KMS-11 (cell line): Measurements from ENCODE around the gene RILP.

Source experiments
- H2AFZ ChIP-seq: fragments of 200-600 bp; sonication (generic); 2 replicates; pipeline ENCODE4 v1.6.1; 2016; ENCODE audit warnings: antibody characterized with exemption, mixed run types, low read depth
- H3K27ac ChIP-seq: fragments of 200-600 bp; sonication (generic); 2 replicates; pipeline ENCODE4 v1.6.1; 2016; ENCODE audit warnings: mild to moderate bottlenecking, mixed run types
- H3K27me3 ChIP-seq: fragments of 200-600 bp; sonication (generic); 2 replicates; pipeline ENCODE4 v1.6.1; 2017; ENCODE audit warnings: mild to moderate bottlenecking, low read depth, mixed run types, moderate library complexity; ENCODE audit not compliant: insufficient read depth
- H3K36me3 ChIP-seq: fragments of 200-600 bp; sonication (generic); 2 replicates; pipeline ENCODE4 v1.6.1; 2017; ENCODE audit warnings: mild to moderate bottlenecking, mixed run types; ENCODE audit not compliant: insufficient read depth
- H3K4me1 ChIP-seq: fragments of 200-600 bp; sonication (generic); 2 replicates; pipeline ENCODE4 v1.6.1; 2016; ENCODE audit warnings: mild to moderate bottlenecking, low read depth, mixed run types; ENCODE audit not compliant: poor library complexity, severe bottlenecking
- H3K4me2 ChIP-seq: fragments of 200-600 bp; sonication (generic); 2 replicates; pipeline ENCODE4 v1.7.0; 2016; ENCODE audit warnings: mild to moderate bottlenecking, mixed run types
- H3K4me3 ChIP-seq: fragments of 200-600 bp; sonication (generic); IDR thresholded peaks from 2 replicates; pipeline ENCODE4 v1.6.1; 2017; ENCODE audit warnings: low read depth, low read length, mixed read lengths; ENCODE audit not compliant: insufficient read depth
- H3K79me2 ChIP-seq: fragments of 200-600 bp; sonication (generic); 2 replicates; pipeline ENCODE4 v1.6.1; 2016; ENCODE audit warnings: low read depth, mixed run types; ENCODE audit not compliant: insufficient read depth
- H3K9ac ChIP-seq: fragments of 200-600 bp; sonication (generic); 2 replicates; pipeline ENCODE4 v1.6.1; 2016; ENCODE audit warnings: mild to moderate bottlenecking, mixed run types
- H4K20me1 ChIP-seq: fragments of 200-600 bp; sonication (generic); 2 replicates; pipeline ENCODE4 v1.6.1; 2016; ENCODE audit warnings: mild to moderate bottlenecking, mixed run types; ENCODE audit not compliant: insufficient read depth
- TF ChIP-seq, protein P1 (sequence below): fragments of 200-600 bp; sonication (generic); conservative IDR thresholded peaks from 2 replicates; pipeline ENCODE4 v1.6.1; 2017; ENCODE audit warnings: low read depth, mild to moderate bottlenecking, antibody characterized with exemption, low read length, moderate library complexity, mixed read lengths

Gene RILP

DNA sequence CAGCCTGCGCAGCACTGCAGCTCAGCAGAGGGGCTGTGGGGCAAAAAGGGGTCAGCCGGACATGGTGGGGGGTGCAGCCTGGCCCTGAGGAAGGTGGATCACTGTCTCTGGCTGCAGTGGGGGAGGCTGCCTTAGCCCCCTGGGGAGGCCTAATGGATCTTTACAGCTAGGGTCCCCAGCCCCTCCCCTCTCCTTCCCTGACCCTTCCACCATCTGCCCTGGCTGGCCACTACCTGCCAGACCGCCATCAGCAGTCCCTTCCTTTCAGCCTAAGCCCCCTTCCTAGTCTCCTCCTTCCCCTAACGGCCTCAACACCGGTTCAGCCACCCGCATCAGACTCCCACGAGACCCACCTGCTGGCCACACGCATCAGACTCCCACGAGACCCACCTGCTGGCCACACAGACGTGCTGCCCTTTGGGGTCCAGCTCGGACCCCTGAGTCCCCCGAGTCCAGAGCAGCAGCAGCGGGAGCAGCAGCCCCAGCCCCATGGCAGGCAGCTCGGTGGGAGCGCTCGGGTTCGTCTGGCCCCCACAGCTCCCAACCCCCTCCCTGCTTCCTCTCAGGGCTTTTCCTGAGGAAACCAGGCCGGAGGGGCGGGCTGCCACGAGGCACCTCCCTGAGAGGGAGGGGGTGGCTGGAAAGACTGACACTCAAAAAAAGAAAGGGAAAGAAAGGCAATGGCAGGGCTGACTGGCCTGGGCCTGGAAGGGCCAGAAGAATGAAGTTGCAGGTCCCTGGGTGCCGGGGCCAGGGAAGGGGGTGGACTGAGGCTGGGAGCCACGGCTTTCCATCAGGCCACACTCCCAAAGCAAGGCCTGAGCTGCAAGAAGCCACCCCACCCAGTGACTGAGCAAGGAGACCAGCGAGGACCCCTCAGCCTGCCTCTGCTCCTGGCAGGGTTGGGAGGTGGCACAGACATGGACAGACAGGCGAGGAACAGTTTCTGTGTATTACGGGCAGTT is 4.2 kb downstream of the RILP start, which contains the start of gene SCARF1:
Gene SCARF1 (minus strand): TSS at position 526 of the 965 bp plus-strand sequence. CDS start 35 bp downstream, at position 491.
- no peaks in the 10 kb centered on the region for H3K36me3 ChIP-seq
- no peaks in the 10 kb centered on the region for H3K79me2 ChIP-seq
- no peak within 1 kb of the TSS for H3K4me3 ChIP-seq
- no peak within 1 kb of the TSS for H3K9ac ChIP-seq
- H3K27me3 ChIP-seq, result no peaks in the 10 kb centered on the region
- TF ChIP-seq, protein P1, sequence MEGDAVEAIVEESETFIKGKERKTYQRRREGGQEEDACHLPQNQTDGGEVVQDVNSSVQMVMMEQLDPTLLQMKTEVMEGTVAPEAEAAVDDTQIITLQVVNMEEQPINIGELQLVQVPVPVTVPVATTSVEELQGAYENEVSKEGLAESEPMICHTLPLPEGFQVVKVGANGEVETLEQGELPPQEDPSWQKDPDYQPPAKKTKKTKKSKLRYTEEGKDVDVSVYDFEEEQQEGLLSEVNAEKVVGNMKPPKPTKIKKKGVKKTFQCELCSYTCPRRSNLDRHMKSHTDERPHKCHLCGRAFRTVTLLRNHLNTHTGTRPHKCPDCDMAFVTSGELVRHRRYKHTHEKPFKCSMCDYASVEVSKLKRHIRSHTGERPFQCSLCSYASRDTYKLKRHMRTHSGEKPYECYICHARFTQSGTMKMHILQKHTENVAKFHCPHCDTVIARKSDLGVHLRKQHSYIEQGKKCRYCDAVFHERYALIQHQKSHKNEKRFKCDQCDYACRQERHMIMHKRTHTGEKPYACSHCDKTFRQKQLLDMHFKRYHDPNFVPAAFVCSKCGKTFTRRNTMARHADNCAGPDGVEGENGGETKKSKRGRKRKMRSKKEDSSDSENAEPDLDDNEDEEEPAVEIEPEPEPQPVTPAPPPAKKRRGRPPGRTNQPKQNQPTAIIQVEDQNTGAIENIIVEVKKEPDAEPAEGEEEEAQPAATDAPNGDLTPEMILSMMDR, result no peak
- H4K20me1 ChIP-seq, result no peaks in the 10 kb centered on the region
- no peak within 1 kb of the TSS for H3K4me2 ChIP-seq
- H3K4me1 ChIP-seq, result no peaks in the 10 kb centered on the region
- no peak within 1 kb of the TSS for H2AFZ ChIP-seq
- no peak within 1 kb of the TSS for H3K27ac ChIP-seq

DNA sequence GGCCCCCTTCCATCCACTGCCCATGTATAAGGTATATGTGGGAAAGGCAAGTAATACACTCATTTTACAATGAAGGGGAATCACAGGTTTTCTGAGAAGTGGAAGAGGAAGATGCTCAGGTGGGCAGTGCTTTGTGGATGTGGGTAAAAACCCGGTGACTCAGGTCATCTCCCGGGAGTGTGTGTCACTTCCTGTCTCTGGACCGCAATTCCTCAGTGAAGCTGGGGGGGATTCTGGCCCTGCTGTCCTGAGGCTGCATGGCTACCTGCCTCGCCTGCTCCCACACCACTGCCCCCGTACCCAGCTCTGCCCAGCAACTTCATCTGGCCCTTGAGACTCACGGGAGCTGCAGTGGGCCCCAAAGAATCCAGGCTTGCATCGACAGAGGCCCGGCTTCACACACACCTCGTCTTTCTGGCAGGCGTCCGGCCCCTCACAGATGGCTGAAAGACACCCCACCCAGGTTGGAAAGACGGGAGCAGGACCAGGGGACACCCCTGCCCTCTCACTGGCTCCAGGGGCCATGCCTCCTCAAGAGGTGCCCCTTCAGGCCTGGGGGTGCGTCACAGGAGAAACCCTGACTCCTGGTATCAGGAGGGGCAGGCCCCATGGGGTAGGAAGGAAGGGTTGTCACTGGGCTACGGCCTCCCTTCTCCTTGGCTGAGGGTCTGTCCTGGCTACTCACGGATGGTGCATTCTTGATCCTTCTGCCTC is 5.0 kb downstream of the RILP start:
- Histone ChIP-seq H3K27me3 (no peaks in the 10 kb centered on the region), H3K36me3 (no peaks in the 10 kb centered on the region), H3K79me2 (no peaks in the 10 kb centered on the region), H2AFZ (no peak overlapping the region), H4K20me1 (no peaks in the 10 kb centered on the region), H3K9ac (no peak overlapping the region), H3K27ac (no peak overlapping the region), H3K4me2 (no peak overlapping the region), H3K4me1 (no peaks in the 10 kb centered on the region), H3K4me3 (no peak overlapping the region)
- TF ChIP-seq, protein P1, result no peak

DNA sequence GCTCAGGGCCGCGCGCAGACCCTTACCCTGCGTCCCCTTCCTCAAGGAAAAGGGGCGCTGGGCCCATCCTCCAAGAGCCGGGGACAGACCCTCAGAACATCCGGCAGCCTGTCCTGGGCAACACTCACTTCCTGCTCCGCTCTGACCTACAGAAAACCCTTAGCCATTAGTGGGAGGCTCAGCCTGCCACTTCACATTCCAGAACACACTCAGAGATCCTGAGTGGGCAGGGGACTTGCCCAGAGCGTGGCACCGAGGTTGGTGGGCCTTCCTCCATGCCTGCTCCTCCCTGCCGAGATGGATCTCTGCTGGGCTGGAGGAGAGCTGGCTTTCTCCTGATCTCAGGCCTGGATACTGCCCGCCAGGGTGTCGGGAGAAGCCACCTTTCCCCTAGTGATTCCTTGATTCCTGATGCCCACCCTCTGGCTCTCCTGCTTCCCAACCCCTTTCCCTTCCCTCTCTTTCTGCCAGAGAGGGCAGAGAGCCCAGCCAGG is 5.6 kb downstream of the RILP start:
- H3K4me2 ChIP-seq, result no peak overlapping the region
- no peaks in the 10 kb centered on the region for H3K27me3 ChIP-seq
- H3K36me3 ChIP-seq, result no peaks in the 10 kb centered on the region
- no peak overlapping the region for H3K9ac ChIP-seq
- no peak overlapping the region for H3K27ac ChIP-seq
- no peaks in the 10 kb centered on the region for H3K79me2 ChIP-seq
- H2AFZ ChIP-seq, result no peak overlapping the region
- H3K4me1 ChIP-seq, result no peaks in the 10 kb centered on the region
- H3K4me3 ChIP-seq, result no peak overlapping the region
- no peaks in the 10 kb centered on the region for H4K20me1 ChIP-seq
- TF ChIP-seq, protein P1, result no peak

DNA sequence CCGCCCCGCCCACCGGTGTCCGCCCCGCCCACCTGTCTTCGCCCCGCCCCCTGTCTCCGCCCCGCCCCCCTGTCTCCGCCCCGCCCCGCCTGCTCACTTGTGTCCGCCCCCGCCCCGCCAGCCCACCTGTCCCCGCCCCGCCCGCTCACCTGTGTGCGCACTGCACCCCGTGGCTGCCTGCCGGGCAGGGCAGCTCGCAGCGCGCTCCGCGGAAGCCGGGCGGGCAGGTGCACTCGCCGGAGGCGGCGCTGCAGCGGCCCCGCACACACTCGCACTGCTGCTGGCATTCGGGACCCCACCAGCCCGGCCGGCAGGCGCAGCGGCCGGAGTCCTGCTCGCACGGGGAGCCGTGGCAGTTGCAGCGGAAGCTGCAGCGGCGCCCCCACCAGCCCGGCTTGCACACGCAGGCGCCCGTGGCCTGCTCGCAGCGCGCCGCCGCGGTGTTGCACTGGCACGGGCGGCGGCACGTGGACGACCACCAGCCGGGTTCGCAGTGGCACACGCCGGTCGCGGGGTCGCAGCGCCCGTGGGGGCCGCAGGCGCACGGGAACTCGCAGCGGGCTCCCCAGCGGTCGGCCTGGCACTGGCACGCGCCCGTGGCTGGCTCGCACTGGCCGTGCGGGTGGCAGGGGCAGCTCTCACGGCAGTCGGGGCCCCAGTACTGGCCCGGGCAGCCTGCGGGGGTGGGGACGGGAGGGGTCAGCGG is 6.2 kb downstream of the RILP start:
- Histone ChIP-seq H2AFZ (no peak overlapping the region), H3K36me3 (no peaks in the 10 kb centered on the region), H3K27ac (no peak overlapping the region), H4K20me1 (no peaks in the 10 kb centered on the region), H3K4me2 (no peak overlapping the region), H3K27me3 (no peaks in the 10 kb centered on the region), H3K4me3 (no peak overlapping the region), H3K9ac (no peak overlapping the region), H3K4me1 (no peaks in the 10 kb centered on the region), H3K79me2 (no peaks in the 10 kb centered on the region)
- TF ChIP-seq, protein P1, result no peak
